ENCODE measurements around the gene RBBP6.

Gene RBBP6

GRCh38 chr16:24524855-24525677 is 14.3 kb upstream of the RBBP6 start:
- no peak for DNase-seq

DNA sequence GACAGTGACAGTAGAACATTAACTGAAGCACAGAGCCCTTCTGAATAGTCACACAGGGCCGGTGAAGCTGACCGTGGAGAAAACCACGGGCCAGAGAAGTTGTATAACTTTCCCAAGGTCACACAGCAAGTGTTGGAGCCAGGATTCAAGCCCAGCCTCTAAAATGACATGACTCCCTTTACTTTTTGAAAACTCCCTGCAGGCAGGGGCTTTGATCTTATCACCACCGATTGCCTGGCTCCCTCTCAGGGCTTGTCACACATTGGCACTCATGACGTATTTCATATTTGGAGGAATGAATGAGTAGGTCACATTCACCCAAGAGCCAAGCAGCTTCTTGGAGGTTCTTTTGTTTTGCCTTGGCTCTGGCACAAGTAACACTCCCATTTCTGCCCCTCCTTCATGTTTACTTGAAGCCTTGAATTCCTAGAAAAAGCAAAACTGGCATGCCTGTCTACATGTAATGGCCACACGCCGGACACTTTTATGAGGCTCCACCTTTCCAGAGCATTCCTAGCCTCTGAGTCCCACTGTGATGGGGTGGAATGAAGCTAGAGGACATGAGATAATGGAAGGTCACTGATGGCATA is 13.3 kb upstream of the RBBP6 start:
- DNase-seq = no peak

- DNase-seq = no peak
These were observed 12.5 kb upstream of the RBBP6 start for GRCh38 chr16:24526701-24527495.

- DNase-seq = no peak
These were observed 8.2 kb upstream of the RBBP6 start for GRCh38 chr16:24531166-24531565.

- no peak for DNase-seq
These were observed 4.7 kb upstream of the RBBP6 start for GRCh38 chr16:24534620-24535019.

- no peak for DNase-seq
These were observed 3.5 kb upstream of the RBBP6 start for GRCh38 chr16:24535827-24536226.

DNA sequence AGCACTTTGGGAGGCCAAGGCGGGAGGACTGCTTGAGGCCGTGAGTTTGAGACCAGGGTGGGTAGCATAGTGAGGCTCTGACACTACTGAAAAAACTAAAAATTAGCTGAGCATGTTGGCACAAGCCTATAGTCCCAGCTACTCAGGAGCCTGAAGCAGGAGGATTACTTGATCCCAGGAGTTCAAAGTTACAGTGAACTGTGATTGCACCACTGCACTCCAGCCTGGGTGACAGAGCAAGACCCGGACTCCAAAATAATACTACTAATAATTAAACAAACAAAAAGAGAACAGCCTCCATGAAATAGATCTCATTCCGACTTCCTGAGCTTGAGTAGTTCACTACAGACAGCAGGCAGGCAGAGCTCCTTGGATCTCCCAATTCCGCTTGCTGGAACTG is 2.7 kb upstream of the RBBP6 start:
- no peak for DNase-seq

- DNase-seq = no peak
These were observed 1.7 kb upstream of the RBBP6 start for GRCh38 chr16:24537474-24538337.

- DNase-seq = peak in 1 of 2 experiments; percentile 90
These were observed 541 bp upstream of the RBBP6 start for GRCh38 chr16:24538756-24539294.

- peak in 1 of 2 experiments; percentile 61 for DNase-seq
These were observed 660 bp downstream of the RBBP6 start for GRCh38 chr16:24539850-24540601.

GRCh38 chr16:24540602-24541210 is 1.3 kb downstream of the RBBP6 start:
- DNase-seq = peak in 1 of 2 experiments; percentile 13

- DNase-seq = no peak
These were observed 2.0 kb downstream of the RBBP6 start for GRCh38 chr16:24541233-24541933.

GRCh38 chr16:24543949-24544348 is 4.6 kb downstream of the RBBP6 start:
- DNase-seq = no peak

DNA sequence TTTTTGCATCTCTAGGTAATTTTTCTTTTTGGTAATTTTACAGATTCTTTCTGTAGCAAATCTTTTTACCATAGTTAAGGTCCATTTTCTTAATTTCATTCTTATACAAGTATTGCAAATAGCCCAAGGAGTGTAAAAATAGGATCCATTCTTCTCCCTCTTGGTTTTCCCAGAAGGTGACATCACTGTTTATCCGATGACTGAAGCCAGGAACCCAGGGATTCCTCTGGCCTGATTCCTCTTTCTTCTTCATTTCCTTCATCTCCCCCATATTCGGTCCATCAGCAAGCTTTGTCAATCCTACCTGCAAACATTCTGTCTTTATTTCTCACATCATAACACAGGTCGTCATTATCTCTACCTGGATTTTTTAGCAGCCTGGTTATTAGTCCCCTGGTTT is 5.3 kb downstream of the RBBP6 start:
- DNase-seq = no peak

DNA sequence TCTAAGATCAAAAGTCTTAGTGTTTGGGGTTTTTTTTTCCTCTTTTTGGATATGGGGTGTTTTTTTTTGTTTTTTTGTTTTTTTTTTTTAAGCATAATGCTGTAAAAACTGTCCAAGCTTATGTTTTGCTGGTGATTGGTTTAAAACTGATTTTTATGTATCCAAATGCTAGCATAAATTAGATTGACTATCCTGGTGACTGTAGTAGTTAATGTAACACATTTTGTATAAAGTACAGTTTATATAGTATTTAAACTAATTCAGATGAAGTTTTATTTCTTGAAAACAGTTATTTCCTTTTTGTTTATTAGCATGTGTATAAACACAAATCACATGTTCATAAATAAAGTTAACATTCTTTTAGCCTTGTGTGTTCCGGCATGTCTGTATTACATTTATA is 10.9 kb downstream of the RBBP6 start:
- no peak for DNase-seq

- no peak for DNase-seq
These were observed 13.4 kb downstream of the RBBP6 start for GRCh38 chr16:24552705-24553246.

DNA sequence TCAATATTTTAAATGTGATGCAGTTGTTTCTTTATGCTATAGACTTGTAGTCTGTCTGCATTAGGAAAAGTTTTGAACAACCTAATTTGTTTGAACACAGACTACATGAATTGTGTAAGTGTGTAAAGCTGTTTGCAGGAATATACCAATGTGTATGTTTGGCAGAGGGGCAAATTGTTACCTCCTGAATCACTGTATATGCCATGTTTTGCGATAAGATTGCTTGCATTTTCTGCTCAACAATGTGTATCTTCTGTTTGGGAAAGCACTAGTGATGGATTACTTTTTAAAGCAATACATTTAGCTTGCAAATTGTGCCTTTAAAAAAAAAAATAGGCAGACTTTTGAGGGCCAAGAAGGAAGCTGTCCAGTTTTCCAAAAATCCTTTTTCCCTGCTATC is 14.6 kb downstream of the RBBP6 start:
- DNase-seq = no peak

DNA sequence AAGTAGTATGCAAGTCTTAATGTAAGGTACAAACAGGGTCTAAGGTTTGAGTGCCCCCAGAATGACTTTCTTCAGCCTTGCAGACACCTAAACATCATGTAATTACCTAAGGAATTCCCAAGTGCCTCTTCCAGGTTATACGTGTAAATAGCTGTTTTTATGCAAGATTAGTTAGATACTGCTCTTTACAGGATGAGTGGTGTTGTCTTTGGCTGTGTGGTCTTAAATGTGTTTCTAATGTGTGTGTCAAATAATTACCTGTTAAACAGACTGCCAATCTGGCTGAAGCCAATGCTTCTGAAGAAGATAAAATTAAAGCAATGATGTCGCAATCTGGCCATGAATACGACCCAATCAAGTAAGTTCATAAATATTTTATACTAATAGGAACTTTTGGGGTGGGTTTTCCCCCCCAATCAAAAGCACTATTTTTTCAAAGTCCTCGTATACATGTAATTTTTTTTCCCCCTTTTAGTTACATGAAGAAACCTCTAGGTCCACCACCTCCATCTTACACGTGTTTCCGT is 16.0 kb downstream of the RBBP6 start:
- DNase-seq = no peak

DNA sequence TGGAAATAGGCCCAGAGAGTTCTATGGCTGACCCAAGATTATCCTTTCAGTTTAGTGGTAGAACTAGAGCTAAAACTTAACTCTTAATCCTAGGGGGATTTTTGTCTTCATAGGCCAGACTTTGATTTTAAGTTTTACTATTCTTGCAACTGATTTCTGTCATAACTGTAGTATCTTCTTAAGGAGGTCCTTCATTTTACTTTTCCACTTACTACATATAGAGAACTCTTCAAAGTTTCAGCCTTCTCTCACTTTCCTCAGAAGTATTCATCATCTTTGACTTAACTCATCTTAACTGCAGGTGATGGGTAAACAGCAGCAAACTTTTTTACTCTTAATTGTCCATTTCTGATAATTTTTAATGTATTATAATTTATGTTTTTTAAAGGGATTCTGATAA is 23.4 kb downstream of the RBBP6 start:
- DNase-seq = no peak

- peak in 1 of 2 experiments; percentile 4 for DNase-seq
These were observed 29.0 kb downstream of the RBBP6 start for GRCh38 chr16:24568392-24568791.
